ENCODE results near the gene UBAP1. TPM values are rescaled to one million over a fixed set of nuclear protein-coding genes. Genes with fewer than 3 reads are reported as not detected.
"Not testable (repeated sequence)": the region's sequence is repeated elsewhere in the genome, so short reads cannot be mapped to it uniquely, and the experiment has no call there.

The UBAP1 gene
- total RNA-seq, 1 donor from 2014 or later = 35.3 TPM

DNA sequence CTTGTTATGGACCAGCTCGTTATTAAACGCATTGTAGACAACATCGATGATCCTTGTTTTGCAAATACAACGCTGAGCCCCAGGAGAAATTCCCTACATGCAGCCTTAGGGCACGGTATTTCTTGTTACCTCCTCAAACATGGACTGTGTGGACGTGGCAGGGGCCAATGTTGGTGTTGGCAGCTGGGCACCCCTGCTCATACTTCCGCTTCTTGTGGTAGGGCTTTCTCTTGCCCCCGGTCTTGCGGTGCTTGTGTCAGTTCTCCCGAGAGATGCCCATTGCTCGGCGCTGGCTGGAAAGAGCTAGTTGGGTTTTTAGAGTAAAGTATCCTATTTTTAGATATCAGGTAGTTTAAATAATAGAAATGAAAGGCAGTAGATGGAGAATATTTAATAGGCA lies 45.5 kb downstream of the UBAP1 start:
- no peak for DNase-seq (ENCODE audit: low read depth, low spot score)

DNA sequence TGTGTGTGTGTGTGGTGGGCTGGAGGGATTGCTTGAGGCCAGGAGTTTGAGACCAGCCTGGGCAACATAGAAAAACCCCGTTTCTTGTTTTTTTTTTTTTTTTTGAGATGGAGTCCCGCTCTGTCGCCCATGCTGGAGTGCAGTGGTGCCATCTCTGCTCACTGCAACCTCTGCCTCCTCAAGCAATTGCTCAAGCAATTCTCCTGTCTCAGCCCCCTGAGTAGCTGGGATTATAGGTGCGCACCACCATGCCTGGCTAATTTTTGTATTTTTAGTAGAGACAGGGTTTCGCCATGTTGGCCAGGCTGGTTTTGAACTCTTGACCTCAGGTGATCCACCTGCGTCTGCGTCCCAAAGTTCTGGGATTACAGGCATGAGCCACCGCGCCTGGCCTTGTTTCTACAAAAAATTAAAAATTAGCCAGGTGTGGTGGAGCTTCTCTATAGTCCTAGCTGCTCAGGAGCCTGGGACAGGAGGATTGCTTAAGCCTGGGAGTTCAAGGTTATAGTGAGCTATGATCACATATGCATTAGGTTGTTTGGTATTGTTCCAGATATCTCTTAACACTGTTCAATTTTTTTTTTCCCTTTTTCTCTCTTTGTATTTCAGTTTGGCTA lies 47.4 kb downstream of the UBAP1 start:
- not testable (repeated sequence) for DNase-seq (ENCODE audit: low read depth, low spot score)

DNA sequence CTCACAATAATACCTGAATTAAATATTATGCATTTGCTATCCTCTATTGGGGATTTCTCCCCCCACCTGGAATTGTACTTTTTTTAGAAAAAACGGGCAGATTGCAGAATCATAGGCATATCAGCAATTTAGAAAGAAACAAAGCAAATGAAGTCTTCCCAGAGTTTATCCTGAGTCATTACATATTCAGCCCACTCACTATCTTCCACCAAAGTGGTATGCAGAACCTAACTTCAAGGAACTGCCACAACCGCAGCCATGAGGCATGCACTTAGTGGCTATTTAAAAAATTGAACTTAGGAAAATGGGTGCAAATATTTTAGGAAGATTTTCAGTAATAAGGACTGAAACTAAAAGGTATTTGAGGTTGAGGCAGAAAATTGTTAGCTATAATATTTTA lies 48.6 kb downstream of the UBAP1 start:
- no peak for DNase-seq (ENCODE audit: low read depth, low spot score)

DNA sequence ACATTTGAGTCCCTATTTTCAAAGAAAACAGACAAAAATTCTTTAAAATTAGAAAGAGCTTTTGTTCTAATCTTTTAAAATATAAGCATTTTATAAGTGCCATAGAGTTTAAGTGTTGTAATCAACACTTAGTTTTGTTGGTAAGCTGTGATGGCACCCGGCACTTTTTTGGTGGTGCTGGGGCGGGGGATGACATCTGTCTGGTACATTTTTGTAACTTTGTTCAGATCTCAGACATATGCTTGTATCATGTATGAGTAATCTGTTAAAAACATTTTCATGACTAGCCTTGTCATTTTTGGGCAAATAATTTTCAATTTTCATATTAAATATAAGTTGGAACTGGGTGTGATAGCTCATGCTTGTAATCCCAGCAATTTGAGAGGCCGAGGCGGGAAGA lies 51.7 kb downstream of the UBAP1 start:
- DNase-seq (ENCODE audit: low read depth, low spot score) = no peak

DNA sequence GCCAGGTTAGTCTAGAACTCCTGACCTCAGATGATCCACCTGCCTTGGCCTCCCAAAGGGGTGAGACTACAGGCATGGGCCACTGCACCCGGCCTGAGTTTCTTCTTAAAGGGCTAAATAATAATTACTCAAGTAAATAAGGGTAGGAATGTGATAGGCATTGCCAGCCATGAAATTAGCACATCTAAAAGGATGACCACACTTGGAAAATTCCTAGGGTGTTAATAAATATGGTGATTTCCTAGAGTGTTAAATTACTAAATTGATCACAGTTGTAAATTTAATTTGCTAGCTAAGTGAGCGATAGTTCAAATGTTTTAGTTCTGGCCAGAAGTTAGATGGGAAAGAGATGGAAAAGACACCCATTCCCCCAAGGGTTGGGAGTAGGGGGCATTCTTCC lies 53.4 kb downstream of the UBAP1 start:
- no peak for DNase-seq (ENCODE audit: low read depth, low spot score)

DNA sequence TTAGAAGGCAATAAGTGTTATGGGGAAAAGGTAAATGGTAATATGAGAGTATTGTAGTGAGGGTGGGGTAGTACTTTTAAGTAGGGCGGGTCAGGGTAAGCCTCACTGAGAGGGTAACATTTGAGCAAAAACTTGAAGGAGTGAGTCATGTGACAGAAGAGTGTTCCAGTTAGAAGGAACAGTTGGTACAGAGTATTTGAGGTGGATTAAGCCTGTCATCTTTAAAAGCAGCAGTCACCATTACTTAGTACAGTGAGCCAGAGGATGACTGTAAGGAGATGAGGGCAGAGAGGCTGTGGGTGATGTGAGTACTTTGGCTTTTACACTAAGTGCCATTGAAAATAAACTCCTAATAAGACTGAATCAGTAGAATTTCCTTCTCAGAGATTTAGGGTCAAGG lies 54.8 kb downstream of the UBAP1 start:
- DNase-seq (ENCODE audit: low read depth, low spot score) = no peak

DNA sequence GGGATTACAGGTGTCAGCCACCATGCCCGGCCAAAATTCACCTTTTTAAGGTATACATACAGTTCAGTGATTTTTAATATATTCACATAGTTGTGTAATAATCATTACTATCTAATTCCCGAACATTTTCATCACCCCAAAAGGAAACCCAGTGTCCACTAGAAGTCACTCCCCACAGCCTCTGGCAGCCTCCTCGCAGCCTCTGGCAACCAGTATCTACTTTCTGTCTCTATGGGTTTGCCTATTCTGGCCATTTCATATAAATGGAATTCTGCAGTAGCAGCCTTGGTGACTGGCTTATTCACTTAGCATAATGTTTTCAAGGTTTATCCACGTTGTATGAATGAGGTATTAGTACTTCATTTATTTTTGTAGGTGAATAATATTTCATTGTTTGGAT lies 59.0 kb downstream of the UBAP1 start:
- DNase-seq (ENCODE audit: low read depth, low spot score) = no peak

DNA sequence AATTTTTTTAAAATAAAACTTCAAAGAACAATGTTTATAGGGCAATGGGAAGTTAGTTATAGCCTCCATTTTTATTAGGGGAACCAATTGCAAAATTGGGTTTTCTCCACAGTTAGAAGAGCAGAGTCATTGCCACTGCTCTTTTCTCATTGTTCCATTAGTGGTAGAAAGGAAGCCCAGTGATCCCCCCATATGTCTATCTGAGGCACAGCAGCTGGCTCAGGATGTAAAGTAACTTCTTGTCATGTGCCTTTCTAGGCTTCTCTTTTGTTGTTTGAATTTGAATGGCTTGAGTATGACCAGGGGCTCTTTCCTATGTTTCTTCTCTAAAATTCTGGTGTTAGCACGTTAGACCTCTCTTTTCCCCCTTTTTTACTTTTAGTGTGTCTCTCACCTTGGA lies 61.2 kb downstream of the UBAP1 start:
- no peak for DNase-seq (ENCODE audit: low read depth, low spot score)

DNA sequence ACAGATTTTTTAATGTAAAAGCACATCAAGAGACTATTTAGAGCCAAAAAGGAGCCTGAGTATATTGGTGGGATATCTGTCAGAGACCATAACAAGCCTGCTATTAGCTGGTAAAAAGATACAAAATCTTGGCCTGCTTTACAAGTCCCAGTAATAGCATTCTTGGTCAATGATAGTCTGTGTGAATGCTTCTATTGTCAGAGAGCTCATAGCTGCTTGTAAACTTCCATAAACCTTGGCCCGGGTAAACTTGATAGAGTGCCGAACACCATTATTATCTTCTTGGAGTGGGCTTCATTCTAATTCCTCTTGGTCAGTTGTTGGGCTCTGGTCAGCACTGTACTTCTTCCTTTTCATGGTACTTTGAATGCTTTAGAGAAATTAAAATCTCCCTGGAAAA lies 64.0 kb downstream of the UBAP1 start:
- no peak for DNase-seq (ENCODE audit: low read depth, low spot score)

DNA sequence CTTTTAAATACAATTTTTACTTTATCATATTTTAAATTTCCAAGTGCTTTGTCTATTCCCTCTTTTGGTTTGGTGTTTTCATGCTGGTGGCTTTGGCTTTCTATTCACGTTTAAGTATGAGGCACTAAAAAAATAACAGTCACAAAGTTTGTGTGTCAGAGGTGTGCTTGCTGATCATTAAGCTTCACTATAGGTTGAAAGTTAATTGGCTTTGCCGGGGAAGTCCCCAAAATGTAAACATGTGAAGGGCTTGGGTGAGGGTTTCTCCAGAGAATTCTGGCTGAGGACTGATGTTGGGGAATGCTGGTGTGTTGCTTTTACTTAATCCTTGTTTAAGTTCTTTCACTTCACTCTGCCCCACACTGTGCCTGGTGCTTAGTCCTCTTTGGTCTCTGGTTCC lies 66.4 kb downstream of the UBAP1 start:
- not testable (repeated sequence) for DNase-seq (ENCODE audit: low read depth, low spot score)

DNA sequence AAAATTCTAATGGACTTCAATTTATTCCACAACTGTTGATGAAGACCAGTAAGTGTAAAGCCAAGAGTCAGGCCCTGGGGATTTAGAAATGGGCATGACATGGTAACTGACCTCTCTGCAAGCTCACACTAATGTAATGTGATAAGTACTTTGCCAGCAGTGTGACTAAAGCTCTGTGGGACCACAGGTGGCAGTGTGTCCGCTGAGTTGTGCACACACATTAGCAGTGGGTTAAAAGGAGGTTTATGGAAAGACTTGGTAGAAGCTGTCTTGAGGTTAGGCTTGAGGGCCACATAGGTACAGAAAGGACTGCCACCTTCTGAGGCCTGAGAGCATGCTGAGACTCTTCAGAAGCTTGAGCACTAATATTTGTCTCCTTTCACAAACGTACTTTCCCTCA lies 67.6 kb downstream of the UBAP1 start:
- no peak for DNase-seq (ENCODE audit: low read depth, low spot score)

DNA sequence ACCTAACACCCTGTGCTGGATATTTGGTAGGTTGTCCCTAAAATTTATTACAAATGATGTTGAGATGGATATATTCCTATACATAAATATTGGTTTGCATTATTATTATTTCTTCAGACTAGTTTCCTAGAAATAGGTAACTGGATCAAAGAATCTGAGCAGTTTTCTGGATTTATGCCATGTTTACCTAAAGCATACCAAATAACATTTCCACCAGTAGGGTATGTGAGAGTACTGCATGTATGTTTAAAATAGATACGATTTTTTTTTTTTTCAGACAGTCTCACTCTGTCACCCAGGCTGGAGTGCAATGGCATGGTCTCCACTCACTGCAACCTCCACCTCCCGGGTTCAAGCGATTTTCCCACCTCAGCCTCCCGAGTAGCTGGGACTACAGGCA lies 68.9 kb downstream of the UBAP1 start:
- DNase-seq (ENCODE audit: low read depth, low spot score) = not testable (repeated sequence)

DNA sequence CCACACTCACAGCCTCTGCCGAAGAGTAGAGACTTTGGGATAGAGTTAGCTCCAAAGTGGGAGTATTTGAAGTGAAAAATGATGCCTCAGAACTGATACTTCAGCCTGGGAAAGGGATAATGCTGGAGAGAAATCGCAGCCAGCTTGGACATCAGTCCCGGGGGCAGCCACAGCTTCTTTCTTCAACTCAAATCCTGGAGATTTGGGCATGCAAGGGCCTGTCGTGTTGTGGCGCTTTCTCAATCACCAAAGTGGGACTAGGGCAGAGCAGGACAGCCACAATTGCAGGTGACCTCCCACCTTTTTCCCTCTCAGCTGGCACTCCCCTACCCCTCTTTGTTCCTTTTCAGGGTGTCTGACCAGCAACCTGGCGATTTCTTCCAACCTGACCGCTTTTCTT lies 70.4 kb downstream of the UBAP1 start:
- DNase-seq (ENCODE audit: low read depth, low spot score) = no peak

DNA sequence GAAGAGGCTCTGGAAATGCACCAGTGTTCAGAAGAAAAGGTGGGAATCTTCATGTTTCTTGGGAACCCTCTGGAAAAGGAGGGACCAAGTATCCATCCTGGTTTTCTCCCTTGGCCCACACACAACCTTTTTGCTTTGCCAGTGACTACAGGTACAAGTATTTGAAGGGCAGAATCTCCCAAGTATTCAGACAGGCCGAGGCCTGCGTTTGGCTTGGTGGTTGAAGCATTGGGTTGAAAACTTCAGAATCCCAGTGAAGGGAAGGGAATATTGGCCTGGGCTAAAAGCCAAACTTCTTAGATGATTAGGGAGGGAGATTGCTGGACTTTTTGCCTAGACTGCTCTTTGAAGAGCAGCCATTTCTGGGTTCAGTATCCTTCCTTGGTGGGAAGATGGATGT lies 71.9 kb downstream of the UBAP1 start:
- no peak for DNase-seq (ENCODE audit: low read depth, low spot score)

DNA sequence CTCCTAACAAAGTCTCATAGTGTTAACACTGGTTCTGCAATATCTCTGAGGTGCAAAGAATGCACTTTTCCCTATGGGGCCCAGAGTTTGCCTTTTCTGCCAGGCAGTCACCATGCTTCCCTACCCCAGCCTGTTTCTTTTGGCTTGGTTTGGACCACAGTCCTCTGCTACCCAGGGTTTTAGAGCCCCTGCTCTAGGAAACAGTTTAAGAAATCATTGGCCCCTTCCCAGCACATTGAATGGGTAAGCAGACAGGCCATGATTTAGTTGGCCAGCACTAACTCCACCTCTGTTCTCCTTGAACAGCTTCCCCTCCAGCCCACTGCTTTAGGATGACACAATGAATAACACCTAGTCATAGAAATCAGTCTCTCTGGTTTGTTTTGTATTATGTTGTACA lies 73.2 kb downstream of the UBAP1 start:
- DNase-seq (ENCODE audit: low read depth, low spot score) = no peak

DNA sequence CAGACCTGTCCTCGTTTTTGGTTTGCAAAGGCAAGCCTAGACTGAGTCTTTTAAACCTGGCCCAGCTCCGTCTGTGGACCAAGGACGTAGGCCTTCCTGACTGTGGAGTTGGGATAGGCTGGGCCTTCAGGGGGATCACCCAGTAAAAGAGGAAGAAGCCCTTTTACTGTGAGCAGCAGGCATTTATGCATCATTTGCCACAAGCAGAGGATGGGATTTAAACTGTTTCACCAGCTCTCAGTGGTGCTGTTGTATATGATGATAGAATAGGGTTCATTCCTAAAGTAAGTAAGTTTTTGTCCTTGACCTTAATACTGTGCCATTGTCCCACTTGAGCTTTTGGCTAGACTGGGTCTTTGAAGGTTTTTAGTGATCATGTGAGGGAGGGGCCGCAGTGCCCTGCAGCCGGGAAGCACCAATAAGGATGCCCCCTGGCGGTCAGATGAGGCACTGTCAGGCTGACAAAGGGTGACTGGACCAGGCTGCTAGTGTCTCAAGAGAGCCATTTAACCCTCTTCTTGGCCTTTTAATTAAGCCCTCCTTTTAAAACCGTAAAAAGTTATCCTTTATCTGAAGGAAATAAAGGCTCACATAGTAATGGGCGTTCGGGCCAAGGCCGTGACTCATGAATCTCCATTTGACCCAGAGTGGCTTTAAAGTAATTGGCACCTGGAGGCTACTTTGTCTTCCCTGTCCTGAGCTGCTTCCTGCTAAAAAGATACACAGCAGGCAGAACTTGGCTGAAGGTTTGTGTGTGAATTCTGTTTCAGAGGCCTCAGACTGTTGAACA lies 74.0 kb downstream of the UBAP1 start:
- no peak for DNase-seq (ENCODE audit: low read depth, low spot score)

DNA sequence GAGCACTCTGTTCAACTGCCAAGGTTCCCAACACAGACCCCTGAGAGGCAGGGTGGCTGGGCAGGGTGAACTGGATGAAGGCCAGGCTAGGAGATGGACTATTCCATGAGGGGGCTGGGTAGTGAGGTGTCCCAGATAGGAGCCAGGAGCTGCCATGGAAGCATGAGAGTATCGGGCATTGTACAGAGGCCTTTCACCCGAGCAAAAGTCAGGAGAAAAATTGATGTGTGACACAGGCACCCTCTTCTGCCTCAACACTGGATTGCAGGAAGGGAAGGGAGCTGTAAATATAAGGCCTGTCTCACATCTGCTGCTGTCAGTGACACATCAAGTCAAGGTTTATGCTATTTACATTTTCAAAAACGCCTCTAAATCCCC lies 74.6 kb downstream of the UBAP1 start:
- no peak for DNase-seq (ENCODE audit: low read depth, low spot score)

DNA sequence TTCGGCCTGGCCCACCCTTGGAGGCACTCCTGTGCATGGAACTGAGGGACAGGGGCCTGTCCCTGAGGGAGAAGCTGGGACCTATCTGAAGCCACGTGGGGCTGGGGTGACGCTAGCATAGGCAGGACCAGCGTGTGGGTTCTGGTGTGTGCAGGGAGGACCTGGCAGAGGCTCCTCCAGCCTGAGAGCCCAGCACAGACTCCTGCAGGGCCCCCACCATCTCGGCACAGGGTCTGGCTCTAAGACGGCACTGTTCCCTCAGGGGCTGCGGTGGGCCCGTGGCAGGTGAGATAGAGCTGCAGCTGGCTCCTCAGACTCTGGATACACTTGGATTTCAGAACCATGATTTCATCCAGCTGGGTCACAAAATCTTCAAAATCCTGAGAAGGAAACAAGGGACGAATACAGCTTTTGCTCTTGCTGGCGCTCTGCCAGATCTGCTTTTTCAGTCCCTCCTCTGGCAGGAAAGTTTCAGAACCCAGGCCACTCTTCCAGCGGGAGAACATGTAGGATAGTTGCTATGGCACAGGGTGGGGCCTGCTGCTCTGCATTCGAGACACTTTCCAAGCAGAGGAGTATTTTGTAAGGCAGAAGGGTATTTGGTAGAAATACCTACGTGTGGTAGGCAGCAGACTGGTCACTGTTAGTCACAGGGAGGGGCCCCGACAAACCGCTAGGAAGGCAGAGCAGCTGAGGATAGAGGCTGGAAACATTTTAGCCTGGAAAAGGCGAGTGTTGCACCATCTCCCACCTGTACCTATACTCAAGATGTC lies 75.5 kb downstream of the UBAP1 start:
- no peak for DNase-seq (ENCODE audit: low read depth, low spot score)

DNA sequence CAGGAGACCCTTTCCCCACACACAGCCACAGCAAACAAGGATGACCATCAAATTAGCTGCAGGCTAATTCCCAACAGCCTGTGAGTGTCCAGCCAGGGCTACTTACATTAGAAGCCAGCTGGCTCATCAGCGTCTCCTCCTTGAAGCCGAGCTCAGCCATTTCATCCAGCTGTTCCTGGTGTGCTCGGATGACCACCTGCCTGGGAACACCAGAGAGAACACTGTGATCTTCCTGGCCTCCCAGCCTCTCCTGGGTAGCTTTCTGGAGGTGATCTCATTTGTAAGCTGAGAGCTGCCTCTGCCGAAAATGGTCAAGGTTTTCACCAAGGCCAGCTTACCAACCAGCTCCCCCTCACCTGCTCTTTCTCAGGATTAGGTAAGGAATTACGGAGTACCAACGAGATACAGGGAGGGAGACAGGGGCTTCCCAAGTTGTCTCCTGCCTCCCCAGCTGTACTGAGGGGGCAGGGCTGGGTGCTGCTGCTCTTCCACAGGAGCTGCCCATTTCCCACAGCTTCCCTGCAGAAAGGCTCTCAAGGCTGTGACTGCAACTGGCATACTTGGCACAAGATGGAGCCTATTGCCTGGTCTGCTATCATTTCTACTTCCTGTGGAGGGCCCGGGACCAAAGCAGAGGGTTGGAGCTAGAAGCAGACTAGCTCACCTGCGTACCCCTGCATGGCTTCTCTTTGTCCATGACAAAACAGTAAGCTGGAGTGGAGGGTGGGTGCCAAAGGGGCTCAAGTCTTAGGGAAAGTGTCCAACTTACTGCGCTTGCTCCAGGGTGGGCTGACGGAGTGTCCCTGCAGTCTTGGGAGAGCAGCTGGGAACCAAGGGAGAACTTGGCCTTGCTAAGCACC lies 76.4 kb downstream of the UBAP1 start:
- no peak for DNase-seq (ENCODE audit: low read depth, low spot score)

DNA sequence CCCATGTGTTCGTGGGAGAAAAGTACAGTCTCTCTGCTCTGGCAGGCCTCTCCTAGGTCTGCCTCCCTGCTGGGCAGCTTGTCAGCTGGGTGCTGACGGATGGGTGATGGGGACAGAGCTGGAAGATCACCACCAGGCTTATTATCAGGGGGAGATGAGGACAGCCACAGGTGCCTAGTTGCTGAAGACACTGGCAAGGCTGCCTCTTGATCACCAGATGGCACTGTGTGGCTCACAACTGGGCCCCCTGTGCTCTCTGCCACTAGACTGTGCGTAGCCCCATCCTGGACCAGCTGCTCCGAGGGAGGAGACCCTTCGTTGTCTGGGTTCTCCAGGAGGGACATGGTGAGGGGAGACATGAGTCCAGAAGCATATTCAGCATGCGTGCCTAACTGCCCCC lies 77.3 kb downstream of the UBAP1 start:
- no peak for DNase-seq (ENCODE audit: low read depth, low spot score)

DNA sequence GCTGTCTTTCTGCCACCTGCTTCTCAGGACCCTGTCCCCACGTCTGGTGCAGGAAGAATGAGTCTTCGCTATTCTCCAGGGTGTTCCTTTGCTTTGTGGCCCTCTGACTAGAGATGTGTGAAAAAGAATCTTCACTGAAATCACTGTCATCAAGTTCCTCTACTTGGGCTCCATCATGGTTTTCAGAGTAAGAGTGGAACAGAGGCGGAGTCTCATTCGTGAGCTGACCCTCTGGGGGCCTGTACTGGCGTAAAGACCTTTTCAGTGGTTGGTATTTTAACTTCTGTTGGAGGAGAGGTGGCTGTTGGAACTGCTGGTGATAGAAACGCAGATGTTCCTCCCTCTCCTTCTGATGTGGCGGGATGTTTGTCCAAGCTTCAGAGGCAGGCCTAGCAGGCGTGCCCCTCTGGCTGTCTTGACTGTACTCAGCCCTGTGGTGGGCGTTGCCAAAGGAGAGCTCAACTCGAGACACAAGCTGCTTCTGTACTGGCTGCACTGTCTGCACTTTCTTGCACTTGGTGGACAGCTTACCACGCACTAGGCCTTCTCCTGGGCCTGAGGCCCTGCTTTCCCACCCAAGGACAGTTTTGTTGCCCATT lies 78.2 kb downstream of the UBAP1 start:
- DNase-seq (ENCODE audit: low read depth, low spot score) = no peak
